ENCODE measurements around the gene TNNT2.

DNA sequence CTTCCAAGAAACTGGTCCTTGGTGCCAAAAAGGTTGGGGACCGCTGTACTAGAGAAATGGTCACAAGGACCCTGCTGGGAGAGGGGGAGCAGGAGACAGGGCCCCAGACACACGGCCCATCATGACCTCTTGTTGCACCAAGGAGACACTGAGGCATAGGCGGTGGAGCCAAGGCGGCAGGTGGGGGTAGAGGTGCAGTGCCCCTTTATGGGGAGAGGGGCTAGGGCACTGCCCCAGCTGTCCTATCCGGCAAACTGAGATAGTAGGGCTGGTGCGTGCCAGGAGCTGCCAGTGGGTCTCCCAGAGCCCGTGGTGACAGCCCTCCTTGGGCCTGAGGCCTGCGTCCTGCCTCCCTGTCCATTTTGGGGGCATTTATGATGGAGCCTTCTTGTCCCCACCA, 20.3 kb downstream of the TNNT2 start:
- TF ChIP-seq, protein P1, sequence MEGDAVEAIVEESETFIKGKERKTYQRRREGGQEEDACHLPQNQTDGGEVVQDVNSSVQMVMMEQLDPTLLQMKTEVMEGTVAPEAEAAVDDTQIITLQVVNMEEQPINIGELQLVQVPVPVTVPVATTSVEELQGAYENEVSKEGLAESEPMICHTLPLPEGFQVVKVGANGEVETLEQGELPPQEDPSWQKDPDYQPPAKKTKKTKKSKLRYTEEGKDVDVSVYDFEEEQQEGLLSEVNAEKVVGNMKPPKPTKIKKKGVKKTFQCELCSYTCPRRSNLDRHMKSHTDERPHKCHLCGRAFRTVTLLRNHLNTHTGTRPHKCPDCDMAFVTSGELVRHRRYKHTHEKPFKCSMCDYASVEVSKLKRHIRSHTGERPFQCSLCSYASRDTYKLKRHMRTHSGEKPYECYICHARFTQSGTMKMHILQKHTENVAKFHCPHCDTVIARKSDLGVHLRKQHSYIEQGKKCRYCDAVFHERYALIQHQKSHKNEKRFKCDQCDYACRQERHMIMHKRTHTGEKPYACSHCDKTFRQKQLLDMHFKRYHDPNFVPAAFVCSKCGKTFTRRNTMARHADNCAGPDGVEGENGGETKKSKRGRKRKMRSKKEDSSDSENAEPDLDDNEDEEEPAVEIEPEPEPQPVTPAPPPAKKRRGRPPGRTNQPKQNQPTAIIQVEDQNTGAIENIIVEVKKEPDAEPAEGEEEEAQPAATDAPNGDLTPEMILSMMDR (IDR thresholded peaks at IDR 0.05) = no peak
- TF ChIP-seq, protein P2, sequence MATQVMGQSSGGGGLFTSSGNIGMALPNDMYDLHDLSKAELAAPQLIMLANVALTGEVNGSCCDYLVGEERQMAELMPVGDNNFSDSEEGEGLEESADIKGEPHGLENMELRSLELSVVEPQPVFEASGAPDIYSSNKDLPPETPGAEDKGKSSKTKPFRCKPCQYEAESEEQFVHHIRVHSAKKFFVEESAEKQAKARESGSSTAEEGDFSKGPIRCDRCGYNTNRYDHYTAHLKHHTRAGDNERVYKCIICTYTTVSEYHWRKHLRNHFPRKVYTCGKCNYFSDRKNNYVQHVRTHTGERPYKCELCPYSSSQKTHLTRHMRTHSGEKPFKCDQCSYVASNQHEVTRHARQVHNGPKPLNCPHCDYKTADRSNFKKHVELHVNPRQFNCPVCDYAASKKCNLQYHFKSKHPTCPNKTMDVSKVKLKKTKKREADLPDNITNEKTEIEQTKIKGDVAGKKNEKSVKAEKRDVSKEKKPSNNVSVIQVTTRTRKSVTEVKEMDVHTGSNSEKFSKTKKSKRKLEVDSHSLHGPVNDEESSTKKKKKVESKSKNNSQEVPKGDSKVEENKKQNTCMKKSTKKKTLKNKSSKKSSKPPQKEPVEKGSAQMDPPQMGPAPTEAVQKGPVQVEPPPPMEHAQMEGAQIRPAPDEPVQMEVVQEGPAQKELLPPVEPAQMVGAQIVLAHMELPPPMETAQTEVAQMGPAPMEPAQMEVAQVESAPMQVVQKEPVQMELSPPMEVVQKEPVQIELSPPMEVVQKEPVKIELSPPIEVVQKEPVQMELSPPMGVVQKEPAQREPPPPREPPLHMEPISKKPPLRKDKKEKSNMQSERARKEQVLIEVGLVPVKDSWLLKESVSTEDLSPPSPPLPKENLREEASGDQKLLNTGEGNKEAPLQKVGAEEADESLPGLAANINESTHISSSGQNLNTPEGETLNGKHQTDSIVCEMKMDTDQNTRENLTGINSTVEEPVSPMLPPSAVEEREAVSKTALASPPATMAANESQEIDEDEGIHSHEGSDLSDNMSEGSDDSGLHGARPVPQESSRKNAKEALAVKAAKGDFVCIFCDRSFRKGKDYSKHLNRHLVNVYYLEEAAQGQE (IDR thresholded peaks at IDR 0.05; ENCODE audit: insufficient read depth in 1 of 2, low read depth in 2 of 2, low read length in 1 of 2) = no peak
- TF ChIP-seq SIN3A (IDR thresholded peaks at IDR 0.05; ENCODE audit: borderline replicate concordance, insufficient read depth, low read depth, low read length) = no peak
- TF ChIP-seq TCF7L2 (IDR thresholded peaks at IDR 0.05; ENCODE audit: low read depth, low read length) = no peak

All from Panc1 (cell line).